Dermis blood vessel endothelial cell (primary cell): ENCODE data around the gene AFF1. TPM values are rescaled to one million over a fixed set of nuclear protein-coding genes. Genes with fewer than 3 reads are reported as not detected.
"Not testable (repeated sequence)": the region's sequence is repeated elsewhere in the genome, so short reads cannot be mapped to it uniquely, and the experiment has no call there.

ENCODE experiments used
- DNase-seq: peaks from one replicate; pipeline ENCODE4 v3.0.0; 2010
- total RNA-seq: library from RNA; depleted of rRNA; stranded (reverse); fragments of >200 nt; gene quantifications from 2 replicates; pipeline ENCODE4 v1.2.3, GENCODE V29; 2014

AFF1 gene
- total RNA-seq, 1 donor from 2014 or later = 31.0 TPM

DNA sequence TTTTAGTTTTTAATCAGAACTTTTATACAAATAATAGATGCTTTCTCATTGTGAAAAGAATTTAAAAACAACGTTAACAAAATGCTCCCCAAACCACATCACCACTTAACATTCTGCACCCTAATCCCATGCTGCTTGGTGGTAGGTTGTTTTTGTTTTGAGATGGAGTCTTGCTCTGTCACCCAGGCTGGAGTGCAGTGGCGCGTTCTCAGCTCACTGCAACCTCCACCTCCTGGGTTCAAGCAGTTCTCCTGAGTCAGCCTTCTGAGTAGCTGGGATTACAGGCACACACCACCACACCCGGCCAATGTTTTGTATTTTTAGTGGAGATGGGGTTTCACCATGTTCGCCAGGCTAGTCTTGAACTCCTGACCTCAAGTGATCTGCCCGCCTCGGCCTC is 102.4 kb downstream of the AFF1 start:
- not testable (repeated sequence) for DNase-seq

DNA sequence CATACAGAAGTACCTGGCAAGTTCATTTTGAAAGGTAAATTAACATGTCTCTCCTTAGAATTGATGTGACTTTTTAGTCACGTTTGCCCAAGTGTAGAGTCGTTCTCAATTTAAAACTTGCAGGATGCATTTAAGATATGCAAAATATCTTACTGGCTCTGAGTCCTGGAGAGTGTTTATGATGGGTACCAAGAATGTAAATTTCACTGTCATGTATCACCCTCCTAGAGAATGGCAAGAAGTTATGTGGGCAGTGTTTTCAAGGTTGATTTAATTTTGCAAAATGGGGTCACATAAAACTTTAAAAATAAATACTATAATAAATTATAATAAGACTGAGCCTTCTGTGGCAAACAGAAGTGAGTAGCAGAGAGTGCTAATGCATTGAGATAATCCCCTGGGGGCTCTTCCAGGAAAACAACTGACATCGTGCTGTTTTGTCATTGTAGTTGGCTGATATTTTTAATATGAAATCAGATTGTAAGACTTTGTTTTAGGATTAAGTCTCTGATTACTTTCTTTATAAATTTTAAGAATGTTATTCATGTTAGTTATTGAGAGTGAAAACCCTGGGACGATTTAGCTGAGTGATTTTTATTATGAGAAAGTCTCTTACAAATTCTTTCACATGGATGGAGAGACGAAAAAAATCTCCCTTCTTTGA is 103.0 kb downstream of the AFF1 start:
- DNase-seq = no peak

DNA sequence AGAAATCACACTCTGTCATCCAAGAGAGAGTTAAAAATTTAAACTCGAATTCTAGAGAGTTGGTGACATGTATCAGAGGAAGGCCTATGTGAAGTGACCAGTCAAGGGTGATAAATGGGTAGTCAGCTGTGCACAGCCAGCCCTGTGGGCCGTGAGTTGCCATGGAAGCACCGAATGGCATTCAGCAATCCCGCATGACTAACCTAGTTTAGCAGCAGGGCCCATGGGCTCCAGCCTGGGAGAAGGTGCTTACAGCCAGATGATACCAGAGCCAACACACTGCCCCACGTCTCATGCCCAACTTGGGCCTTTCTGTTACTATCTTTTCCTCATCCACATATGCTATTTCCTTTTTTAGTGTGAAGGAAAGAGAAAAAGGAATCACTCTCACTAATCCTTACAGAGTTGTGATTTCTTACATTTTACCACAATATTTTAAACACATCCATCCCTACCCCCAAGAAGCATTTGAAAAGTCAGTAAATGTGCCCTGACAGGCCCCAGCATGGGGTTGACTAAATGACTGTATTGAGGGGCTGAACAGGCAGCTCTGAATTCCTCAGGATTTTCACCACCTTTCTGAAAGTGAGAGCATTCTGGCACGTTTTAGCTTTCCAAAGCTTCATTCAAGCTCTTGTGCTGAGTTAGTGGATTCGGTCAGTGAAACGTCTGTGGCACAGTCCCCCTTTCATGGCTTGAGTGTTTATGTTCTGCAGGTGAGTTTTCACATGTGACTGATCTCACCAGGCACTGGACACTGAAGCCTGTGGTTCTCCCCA is 104.2 kb downstream of the AFF1 start:
- DNase-seq = peak; percentile 87

DNA sequence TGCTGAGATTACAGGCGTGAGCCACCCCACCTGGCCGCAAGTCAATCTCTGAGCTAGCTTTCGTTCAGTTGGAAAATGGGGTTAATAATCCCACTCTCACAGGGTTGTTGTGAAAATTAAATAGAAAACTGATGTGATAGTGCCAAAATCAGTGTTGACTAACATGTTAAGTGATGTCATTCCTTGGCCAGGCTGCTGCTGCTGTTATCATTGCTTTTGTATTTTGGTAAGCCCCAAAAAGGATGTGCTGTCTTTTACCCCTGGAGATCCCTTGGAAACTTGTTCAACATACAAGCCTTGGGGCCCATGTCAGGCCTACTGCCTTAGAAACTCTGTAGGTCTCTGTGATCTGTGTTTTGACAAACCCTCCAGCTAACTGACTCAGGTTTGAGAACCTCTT is 106.3 kb downstream of the AFF1 start:
- no peak for DNase-seq

DNA sequence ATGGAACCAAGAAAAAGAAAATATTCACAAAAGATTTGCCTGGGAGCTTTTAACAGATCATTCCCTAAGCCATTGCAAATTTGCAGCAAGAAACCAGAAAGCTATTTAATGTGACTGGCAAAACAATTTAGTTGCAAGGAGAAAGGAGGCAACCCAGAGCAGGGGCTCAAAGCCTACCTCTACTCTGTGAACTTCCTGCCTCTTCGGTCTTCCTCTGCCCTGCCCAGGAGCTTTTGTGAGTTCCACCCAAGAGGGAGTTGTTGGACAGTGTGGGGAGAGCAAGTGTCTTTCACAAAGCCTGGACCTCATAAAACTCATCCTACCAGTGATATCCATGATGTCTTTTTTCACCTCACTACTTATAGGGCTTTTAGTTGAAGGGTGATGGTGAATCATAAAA is 107.4 kb downstream of the AFF1 start:
- DNase-seq = no peak

DNA sequence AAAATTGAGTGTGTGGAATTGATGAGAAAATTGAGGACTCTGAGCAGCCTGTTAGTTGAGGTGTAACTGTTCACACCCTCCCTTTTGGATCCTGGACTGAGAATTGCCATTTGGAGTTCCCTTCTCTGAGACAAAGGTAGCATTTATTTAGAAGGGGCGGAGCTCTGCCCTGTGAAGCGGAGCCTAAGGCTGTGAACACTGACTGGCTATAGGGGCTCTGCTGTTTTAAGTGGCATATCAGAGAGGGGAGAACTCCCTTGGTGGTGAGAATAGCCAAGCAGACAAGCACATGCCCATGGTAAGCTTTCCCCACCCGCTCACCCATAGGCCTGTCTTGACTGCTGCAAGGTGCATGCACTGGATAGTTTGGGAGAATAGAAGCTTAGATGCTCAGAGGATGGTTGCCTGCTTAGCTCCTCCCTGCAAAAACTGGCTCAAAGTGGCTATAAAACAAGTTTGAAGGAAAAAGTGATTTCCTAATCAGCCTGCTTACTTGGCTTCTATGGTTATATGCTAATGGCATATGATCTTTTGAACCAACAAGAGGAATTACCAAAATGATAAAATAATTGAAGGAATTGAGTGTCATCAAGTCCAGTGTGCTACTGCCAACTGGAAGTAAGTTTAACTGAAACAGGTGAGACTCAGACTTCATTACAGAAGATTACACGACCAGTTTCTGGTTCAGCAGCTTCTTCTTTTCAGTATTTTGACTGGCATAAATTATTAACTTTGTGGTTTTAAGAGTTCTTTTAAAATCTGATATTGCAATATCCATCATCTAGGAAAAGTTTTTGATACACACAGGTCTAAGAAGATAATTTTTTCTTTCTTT is 108.4 kb downstream of the AFF1 start:
- no peak for DNase-seq

DNA sequence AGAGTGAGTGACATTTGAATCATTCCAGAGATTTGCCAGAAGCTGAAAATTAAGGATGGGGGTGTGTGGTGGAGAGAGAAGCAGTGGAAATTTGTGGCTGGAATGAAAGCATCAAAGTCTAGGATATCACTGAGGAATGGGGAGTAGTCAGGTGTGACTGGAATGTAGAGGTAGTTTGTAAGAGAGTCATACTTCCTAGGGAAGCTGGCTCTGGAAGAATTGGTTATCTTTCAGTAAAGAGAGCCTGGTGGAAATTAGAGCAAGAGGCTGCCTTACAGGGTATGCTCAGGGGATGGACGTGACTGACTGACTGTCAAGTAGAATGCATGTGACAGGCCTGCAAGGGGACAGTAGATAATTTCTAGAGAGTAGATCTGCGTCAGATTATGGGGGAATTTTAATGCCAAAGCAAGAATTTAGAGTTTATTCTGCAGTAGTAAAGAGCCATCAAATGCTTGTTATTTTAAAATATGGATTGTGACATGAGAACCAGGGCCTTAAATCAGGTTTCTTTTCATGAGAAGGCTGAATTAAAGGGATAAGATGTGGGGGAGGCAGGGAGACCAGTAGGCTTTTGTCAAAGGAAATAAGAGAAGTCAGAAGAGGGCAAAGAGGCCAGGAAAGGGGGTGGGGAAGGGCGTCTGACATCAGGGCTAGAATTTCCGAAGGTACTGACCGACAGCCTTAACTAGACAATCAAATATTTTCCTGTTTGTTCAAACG is 109.9 kb downstream of the AFF1 start:
- peak; percentile 77 for DNase-seq

DNA sequence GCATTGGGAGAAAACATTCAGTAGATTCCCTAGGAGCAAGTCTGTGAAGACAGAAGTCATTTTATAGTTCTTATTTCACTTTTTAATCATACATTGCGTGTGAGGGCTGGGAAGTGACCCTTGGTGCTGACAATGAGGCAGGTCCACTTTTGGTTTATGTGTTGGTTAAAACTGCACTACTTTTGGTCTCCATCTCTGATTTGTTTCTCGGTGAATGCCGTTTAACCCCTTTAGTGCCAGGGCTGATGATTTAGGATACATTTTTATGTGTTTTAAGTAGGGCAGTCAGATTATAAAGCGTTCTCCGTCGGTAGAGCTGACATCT is 110.4 kb downstream of the AFF1 start:
- DNase-seq = no peak

DNA sequence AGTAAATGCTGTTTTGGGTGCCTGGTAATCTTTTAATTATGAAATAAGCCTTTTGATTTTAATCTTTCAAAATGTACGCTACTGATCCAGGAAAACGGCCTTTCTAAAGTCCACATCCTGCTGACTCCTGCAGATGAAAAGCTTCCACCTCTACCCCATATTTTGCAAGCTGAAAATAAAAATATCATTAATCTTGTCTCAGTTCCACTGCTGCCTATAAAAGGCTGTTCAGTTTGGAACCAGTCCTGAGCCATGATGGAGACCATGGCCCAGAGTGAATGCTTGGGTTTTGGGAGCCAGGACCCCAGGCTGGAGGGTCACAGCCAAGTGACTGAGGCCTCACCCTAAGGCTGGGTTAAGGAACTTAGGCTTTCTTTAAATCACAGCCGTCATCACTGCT is 110.8 kb downstream of the AFF1 start:
- DNase-seq = no peak

DNA sequence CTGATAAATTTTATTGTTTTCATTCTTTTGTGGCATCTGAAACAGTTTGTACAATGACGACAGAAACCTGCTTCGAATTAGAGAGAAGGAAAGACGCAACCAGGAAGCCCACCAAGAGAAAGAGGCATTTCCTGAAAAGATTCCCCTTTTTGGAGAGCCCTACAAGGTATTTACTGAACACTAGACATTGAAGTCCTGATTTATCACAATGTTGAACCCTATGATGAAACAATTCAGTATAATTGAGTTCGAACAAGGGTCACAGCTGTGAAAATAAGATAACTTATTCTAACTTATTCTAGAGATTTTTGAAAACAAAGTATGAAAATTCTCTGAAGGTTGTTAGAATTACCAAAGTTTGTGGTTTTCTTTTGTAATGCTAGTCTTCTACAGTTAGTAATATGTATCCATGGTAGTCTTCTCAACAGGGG is 111.3 kb downstream of the AFF1 start:
- peak; percentile 52 for DNase-seq

DNA sequence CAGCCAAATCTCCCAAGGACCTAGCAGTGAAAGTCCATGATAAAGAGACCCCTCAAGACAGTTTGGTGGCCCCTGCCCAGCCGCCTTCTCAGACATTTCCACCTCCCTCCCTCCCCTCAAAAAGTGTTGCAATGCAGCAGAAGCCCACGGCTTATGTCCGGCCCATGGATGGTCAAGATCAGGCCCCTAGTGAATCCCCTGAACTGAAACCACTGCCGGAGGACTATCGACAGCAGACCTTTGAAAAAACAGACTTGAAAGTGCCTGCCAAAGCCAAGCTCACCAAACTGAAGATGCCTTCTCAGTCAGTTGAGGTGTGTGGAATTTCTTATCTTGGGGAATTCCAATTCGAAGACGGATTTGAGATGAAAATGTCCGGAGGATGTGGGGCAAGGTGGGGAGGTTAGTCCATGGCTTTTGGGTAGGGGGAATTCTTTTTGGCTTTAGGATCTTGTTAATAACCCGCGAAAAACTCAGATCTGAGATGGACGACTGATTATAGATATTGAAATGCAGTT is 112.5 kb downstream of the AFF1 start:
- DNase-seq = no peak

DNA sequence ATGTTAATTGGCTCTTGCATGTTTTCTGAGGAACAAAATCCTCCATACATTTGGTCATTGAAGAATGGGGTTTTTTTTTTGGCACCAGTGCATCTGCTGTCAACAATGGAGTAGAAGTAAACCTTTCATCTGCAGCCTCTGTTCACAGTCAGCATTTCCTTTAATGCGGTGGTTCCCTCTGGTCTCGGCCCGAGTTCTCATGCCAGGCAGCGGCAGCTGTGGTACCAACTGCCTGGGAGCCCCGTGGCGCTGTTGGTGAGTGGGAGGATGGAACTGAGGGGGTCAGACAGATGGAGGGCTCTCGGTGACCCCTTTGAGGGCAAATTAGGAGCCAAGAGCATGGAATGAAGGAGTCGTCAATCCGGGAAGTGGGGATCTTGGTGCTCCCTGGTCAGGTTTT is 114.7 kb downstream of the AFF1 start:
- no peak for DNase-seq

DNA sequence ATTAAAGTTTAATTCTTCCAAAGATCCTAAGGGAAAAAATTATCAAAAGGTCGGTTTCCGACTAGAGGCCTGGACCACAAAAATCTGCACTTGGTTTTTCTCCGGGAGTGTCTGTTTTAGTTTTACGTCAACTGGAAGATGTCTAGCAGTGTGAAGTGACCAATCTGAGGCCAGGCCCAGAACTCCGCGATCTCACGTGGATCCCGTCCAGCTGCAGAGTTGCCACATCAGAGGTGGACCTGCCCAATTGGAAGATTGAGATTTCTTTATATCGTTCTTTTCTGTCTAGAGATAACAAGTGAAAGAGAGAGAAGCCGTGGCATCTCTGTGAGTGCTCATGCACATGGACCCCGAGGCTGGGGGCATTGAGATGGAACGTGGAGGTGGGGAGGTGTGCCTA is 115.8 kb downstream of the AFF1 start:
- no peak for DNase-seq

DNA sequence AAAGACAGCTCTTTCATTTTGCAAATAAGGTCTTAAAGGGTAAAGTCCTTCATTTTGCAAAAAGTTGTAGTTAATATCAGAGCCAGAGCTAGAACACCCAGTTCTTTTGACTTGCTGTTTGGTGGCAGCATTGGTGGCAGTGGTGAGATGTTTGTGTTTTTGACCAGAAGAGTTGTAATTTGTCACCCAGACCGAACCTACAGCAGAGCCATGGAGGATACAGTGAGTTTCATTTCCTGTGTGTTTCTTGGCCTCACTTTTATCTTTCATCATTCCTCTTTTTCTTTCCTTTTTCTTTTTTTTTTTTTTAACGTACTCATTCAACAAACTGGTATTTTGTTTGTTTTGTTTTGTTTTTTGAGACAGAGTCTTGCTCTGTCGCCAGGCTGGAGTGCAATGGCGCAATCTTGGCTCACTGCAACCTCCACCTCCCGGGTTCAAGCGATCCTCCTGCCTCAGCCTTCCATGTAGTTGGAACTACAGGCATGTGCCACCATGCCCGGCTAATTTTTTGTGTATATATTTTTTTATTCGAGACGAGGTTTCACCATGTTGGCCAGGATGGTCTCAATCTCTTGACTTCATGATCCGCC is 116.4 kb downstream of the AFF1 start:
- no peak for DNase-seq

DNA sequence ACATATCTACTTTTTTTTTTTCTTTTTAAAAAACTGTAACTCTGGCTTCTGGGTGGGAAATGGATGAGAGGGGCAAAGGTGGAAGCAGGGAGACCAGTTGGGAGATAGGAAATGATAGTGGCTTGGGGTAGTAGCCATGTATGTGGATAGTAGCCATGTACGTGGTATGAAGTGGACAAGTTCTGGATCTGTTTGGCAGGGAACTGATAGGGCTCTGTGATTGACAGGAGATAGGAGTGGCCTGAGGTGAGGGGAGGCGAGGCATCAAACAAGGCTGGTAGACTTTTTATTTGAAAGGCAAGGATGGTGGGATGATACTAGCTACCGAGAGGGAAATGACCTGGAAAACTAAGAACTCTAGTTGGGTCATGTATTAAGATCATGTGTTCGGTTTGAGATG is 117.8 kb downstream of the AFF1 start:
- no peak for DNase-seq

DNA sequence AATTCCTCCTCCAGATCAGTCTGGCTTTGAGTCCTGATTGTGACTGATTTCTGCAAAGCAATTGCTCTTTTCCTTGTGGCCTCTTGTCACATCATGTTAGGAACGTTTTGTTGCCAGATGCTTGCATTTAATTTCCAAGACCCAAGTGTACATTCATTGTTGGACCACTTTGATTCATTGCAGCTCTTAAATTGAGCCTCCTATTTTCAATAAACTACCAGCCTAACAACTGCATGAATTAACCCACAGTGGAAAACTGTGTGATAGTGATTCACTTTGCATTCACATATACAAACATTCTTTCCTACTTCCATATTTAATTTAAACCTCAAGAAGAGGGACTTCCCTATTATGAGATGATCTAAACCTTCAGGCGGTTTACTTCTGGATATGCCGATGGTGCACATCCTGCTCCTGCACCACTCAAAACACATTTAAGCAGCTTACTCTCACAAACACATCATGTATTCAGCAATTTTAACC is 118.4 kb downstream of the AFF1 start:
- DNase-seq = no peak

DNA sequence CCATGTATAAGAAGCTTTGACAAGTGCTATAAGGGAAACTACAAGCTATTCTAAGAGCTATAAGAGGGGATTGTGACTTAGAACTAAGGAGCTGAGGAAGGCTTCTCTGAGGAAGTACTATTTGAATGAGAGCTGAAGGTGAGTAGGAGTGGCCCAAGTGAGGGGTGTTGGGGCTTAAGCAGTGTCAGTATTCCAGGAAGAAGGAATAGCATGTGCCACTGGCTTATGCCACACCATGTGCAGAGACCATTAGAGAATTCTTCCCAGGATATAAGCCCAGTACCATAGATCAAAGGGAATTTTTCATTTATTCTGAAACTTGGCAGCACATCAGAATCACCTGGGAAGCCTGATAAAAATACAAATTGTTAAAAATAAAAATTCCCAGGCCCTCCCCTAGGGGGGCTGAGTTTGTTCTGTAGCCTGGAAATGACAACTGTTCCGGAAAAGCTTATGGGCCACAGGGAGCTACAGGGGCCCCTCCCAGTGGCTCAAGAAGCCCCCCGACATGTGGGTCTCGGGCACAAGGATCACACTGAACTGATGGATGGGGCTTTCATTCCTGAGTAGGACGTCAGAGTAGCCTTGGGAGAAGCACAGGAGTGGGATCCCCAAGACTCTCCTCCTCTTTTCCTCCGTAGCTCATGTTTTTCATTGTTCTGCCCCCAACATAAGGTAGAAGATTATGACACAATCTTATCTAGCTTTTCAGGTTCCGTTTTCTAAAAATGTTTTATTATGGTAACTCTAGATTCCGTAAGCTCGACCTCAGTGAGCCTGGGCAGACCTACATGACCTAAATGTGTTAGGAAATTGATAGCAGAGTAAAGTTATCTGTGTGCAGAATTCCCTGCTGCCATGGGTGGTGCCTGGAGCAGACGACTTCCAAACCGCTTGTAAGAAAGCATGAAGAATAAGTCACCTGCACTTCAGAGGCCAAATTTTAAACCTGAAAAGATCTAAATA is 119.3 kb downstream of the AFF1 start:
- DNase-seq = no peak

DNA sequence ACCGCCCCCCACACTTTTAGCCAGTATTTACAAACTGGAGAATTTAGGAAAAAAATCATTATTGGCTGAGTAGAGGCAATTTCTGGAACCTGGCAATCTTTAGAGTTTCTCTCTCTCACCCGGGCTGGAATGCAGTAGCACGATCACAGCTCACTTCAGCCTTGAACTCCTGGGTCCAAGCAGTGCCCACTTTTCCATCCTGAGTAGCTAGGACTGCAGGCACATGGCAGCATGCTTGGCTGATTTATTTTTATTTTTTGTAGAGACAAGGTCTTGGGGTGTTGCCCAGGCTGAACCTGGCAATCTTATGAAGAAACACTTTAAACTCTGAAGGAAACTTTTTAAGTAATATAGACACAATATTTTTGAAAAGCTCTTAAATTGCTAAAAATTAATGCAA is 120.1 kb downstream of the AFF1 start:
- no peak for DNase-seq

DNA sequence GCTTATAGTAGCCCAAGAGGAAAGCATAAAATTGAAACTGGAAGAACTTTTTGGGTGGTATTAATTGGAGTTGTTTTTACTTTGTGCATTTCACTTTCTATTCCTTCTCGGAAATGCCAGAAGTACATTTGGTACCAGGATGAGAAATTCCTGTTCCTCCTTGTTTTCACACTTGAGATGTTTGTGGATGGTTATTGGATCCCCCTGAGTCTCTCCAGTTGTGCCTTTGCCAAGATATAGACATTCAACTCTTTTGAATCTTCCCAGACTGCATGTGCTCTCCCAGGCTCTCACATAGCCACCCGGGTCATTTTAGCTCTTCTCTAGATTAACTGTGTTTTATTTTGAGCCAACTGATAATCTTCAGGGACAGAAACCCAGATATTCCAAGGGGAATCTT is 120.5 kb downstream of the AFF1 start:
- no peak for DNase-seq

DNA sequence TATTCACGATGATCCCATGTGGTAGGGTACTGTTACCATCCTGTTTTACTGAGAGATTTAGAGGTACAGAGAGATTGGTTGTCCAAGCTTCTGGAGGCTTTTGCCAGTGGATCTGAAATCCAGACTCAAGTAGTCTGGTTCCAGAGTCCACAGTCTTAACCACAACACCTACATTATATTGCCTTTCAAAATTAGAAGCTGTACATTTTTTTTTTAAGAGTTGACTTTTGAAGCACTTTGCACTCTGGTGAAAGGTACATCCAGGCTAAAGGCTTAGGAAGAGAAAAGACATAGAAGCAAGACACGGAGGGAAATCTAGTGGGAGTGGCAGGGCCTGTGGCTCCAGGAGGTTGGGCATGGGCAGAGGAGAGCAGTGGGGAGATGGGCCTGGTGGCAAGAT is 122.1 kb downstream of the AFF1 start:
- DNase-seq = no peak

DNA sequence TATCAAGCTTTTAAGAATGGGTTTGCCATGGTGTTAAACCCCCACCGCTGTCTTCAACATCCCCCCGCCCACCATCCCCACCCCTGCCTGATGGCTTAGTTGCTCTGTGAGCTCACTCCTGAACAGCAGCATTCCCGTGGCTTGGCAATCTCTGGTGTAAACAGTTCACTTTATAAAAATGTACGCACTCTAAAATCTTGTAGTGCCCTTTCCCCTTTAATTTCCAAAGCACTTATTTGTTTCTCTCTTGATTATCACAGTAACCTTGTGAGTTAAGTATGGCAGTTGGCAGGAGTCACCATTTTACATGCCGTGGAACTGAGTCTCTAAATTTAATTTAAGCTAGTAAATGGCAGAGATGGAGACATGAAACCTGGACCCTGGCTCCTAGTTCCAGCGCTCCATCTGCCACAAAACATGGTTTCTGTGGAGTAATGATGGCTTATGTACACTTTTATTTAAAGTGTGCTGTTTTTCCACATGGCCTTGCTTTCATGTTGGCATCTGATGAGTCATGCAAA is 123.1 kb downstream of the AFF1 start:
- no peak for DNase-seq
